GM21723 (cell line): Measurements from ENCODE around the gene TRPV4.

ENCODE experiments used
- ATAC-seq: cut with Tn5 transposase; IDR thresholded peaks from one replicate; pipeline ENCODE4 v1.9.1; 2021; ENCODE audit warnings: mild to moderate bottlenecking, moderate library complexity; ENCODE audit not compliant: unreplicated experiment

Gene TRPV4

DNA sequence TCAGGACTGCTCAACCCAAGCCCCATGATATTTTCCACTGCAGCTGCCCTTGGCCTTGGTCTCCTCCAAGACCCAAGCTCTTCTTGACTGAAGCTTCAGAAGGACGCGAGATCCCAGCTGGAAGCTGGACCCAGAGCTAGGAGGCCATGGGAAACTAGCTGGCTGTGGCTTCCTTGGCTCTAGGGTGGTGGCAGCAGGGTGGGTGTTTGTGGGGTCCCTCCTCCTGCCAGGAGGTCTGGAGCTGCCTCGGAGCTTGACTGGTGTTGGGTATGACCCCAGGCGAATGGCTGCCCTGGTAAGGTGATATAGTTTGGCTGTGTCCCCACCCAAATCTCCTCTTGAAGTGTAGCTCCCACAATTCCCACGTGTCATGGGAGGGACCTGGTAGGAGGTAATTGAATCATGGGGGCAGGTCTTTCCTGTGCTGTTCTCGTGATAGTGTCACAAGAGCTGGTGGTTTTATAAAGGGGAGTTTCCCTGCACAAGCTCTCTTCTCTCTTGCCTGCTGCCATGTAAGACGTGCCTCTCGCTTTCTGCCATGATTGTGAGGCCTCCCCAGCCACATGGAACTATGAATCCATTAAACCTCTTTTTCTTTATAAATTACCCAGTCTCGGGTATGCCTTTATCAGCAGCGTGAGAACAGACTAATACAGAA lies 51.4 kb downstream of the TRPV4 start:
- ATAC-seq, result no peak

GRCh38 chr12:109779382-109779781 lies 53.8 kb downstream of the TRPV4 start:
- no peak for ATAC-seq

DNA sequence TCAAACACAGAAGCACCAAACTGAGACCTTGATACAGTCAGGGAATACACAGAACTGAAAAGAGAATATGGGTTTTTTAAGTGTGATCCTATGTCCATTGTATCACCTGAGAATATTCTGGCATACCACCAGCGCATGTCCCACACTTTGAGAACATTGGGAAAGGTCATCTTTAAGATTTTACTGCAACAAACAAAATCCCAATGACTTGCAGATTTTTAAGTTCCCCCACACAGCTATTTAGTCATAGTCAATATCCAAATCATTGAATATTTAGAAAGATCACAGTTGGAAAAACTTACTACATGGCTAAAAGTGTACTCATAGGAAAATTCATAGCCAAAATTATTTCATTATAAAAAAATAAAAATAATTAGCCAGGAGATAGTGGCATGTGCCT lies 54.5 kb downstream of the TRPV4 start:
- no peak for ATAC-seq

- no peak for ATAC-seq
These were observed 55.7 kb downstream of the TRPV4 start for GRCh38 chr12:109777544-109777943.

- no peak for ATAC-seq
These were observed 56.6 kb downstream of the TRPV4 start for GRCh38 chr12:109776624-109777023.

DNA sequence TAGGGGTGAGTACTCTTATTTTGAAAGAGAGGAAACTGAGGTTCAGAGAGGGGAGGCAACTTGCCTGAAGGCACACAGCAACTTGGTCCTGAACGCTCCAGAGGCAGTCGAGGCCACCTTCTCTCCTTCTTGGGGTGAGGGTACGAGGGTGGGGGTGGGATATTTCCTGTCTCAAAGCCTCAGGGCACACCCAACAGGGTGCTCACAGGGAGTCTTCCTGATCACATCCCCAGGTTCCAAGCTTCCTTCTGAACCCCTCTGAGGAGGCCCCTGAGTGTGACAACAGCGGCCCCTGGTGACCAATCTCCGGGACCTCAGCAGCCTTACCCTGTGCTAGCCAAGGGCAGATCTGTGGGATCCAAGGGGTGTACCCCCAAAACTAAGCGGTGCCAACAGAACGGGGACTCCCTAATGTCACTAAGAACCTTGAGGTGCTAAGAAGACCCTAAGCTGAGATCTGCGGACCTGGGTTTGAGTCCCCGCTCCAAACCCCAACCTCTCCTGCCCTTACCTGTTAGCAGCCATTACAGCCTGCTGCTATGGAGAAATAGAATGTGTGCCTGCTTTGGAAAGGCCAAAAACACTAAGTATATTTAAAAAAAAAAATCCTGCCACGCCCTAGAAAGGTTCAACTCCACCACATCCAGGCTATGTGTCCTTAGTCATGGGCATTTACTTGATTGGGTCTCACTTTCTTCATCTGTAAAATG lies 57.9 kb downstream of the TRPV4 start:
- no peak for ATAC-seq

DNA sequence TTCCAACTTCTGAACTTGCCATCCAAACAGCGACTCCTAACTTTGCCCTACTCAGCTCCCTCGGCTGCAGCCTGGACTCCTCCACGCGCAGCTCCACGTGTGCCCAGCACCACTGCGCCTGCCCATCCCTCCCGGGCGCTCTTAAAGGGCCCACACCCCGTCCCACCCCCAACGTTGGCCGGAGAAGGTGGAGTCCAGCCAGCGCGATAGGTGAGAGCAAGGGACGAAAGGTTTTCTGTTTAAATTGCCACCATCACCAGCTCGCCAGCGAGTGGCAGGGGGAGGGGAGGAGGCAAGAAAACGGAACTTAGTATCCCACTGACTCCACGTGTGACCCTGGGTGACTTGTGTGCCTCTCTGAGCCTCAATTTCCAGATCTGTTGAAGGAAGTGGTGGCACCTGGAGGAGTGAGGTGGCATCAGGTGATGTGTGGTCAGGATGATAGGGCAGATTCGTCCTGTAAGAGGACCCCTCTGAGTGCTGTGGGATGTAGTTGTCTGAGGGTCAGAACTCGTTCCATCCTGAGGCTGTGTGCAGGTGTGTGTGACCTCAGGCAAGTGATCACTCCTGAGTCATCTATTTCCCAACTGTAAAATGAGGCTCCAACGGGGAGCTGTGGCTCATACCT lies 59.7 kb downstream of the TRPV4 start:
- ATAC-seq, result no peak

DNA sequence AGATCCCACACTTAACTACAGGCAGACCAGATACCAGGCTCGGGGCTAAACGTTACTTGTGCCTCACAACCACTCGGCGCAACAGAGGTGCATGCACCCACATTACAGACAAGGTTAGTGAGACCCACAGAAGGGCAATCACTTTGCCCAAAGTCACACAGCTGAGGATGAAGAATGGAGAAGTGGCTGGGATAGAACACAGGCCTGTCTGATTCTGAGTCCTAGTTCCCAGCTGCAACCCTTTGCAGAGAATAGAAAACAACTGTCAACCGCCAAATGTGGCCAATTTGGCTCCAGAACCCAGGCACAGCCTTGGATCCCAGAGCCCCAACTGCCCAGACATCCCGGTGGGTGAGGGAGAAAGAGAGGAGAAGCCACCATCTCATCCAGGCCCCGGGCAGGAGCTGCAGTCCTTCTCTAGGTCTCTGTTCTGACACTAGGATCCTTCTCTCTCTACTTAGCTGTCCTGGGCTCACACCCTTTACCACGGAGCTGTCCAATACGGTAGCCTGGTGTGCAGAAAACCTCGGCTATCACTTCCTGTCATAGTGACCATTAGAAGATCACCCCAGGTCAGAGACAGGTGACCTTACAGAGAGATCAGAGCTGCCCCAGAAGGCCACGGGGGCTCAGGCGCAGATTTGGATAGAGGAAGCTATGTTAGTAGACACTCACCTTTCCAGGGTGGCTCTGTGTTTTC lies 60.4 kb downstream of the TRPV4 start:
- no peak for ATAC-seq

DNA sequence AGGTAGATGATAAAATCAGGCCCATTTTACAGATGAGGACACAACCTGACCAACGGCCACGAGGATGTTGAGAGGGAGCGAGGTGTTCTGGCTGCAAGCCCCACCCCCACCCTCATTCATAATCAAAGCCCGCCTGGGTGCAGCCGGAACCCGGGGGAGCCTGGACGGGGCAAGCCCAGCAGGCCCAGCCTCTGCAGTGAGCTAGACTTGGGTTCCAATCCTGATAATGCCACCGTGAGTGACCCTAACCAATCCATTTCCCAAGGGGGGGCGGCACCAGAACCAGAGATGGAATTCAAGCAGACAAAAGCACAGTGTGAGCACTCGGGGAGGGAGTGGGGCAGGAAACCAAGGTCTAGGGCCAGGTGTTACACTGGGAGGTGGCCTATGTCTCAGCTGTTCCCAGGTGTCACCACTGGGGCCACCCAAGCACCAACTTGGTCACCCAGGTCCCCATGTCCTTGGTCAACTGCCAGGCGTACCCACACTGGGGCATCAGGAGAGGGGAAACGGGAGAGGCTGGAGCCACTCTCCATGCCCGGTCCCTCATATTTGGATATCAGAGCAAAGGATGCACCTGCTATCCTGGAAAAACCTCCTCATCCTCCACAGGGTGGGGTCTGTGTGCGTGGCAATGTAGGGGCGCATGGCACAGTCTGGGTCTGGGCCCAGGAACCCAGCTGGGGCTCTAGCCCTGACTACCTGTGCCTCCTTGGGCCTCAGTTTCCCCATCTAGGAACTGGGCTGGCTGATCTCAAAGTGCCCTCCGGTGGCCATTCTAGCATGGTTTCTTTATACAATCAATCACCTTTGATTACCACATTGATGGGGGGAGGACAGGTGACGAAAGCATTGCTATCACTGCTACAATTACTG lies 61.2 kb downstream of the TRPV4 start:
- no peak for ATAC-seq

DNA sequence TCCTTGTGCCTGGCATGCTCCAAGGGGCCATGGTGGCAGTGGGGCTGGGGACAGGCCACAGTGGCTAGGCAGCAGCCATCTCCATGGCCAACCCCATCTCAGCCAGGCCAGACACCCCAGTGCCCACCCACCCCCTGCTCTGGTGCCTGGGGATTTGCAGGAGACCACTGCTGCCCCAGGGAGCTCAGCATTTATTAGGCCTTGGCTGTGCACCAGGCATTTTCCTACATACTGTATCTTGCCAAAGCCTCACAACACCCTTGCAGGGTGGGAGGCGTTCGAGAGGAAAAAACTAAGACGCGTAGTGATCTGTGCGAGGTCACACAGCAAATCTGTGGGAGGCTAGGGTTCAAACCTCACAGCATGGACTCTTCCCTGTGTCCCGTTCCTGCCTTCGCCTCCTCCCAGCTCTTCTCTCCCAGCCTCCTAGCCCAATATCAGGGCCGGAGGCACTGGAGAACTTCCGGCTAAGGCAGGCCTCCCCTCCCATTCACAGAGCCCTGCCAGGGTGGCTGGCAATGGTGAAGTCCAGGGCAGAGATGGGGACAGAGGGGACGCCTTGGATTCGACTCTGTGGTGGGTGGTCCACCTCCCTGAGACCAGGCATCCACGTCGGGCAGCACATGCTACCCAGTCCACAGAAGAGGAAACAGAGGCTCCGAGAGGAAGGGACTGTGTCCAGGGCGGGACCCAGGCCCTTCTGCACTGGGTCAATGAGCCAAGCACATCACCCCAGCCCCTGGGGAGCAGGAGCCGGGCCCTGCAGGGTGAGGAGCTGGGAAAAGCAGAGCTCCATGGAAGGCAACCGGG lies 62.1 kb downstream of the TRPV4 start:
- no peak for ATAC-seq

DNA sequence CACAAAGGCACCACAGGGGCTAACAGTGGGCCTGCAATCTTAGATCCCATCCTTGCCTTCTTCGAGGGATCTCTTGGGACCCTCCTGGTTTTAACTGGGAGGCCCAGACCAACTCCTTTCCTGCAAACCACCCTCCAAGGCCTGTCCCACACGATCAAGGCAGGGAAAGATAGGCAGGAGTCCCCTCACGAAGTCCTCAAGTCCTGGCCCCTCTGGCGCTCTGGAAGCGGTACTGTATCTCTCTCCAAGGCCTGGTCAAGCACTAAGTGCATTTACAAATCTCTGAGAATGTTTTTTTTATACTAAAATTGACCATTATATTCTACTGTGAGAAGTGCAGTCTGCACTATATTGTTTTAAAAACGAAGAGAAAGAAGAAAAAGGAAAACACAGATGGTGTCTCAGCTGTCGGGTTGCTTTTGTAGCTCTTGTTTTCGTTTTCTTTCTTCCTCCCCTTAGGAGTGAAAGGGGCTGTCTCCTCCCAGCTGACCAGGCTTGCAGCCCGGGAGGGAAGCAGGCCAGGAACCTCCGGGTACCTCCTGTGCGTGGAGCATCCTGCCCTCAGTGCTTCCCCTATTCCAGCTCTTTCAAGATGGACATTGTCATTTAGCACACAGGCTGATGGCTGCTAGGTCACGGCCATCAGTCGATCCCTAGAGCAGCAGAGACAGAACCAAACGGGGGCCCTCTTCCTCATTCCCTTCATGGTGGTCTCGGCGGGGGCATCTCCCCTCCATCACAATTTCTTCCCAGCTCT lies 62.9 kb downstream of the TRPV4 start:
- ATAC-seq, result no peak

DNA sequence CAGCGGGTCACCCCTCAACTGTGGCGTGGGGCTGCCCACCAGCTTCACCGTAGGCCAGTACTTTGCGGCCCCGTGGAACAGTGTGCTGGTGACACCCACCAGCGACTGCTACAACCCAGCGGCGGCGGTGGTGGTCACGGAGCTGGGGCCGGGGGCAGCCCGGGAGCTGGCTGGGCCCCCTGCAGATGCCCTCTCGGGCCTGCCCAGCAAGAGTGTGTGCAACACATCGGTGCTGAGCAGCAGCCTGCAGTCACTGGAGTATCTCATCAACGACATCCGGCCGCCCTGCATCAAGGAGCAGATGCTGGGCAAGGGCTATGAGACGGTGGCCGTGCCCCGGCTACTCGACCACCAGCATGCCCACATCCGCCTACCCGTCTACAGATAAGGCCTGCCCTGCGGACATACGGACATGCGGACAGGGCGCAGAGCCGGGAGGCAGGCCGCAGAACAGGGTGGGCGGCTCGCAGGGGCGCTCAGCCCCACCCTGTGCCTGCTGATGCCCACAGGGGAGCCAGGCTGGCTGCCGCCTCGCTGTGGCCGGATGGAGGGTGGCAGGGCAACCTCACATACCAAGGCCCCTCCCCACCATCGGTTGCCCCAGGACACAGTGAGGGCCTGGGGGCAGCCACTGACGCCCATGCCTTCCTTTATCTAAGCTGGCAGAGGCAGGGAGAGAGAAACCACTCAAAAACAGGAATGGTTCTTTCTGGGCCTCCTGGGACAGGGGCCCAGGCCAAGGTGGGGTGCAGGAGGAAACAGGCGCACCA lies 64.1 kb downstream of the TRPV4 start:
- no peak for ATAC-seq

DNA sequence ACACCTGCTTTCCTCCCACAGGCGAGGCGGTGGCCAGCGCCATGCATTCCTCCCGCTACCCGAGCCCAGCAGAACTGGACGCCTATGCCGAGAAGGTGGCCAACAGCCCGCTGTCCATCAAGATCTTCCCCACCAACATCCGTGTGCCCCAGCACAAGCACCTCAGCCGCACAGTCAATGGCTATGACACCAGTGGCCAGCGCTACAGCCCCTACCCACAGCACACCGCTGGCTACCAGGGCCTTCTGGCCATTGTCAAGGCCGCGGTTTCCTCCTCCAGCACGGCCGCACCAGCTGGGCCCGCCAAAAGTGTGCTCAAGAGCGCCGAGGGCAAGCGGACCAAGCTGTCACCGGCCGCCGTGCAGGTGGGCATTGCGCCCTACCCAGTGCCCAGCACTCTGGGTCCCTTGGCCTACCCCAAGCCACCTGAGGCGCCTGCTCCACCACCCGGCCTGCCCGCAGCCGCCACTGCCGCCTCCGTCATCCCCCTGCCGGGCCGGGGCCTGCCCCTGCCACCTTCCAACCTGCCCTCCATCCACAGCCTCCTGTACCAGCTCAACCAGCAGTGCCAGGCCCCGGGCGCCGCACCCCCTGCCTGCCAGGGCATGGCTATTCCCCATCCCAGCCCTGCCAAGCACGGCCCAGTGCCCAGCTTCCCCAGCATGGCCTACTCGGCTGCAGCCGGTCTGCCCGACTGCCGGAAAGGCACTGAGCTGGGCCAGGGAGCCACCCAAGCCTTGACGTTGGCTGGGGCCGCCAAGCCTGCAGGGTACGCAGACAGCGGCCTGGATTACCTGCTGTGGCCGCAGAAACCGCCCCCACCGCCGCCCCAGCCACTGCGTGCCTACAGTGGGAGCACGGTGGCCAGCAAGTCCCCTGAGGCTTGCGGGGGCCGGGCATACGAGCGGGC lies 65.0 kb downstream of the TRPV4 start:
- no peak for ATAC-seq

- no peak for ATAC-seq
These were observed 65.7 kb downstream of the TRPV4 start for GRCh38 chr12:109767456-109767855.

DNA sequence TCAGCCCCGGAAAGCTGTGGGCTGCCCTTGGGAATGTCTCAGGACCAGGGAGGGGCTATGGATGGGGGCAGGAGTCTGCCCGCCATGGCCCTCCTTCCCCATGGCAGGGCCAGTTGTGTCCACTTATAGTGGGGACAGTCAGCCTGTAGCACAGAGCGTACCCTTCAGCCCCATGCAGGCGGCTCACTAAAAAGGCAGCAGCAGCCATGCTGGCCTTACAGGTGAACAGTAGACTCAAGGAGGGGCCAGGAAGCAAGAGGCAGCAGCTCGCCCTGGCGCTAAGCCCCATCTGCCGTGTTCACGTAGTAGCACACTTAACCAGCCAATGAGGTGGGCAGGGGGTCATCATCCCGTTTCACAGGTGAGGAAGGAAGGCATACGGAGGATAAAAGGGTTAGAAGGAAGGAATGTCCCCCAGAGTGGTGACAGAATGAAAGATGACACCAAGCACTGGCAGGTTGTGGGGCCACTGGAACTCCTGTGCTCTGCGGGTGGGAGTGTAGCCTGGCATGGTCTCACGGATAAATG lies 66.9 kb downstream of the TRPV4 start:
- ATAC-seq, result no peak

DNA sequence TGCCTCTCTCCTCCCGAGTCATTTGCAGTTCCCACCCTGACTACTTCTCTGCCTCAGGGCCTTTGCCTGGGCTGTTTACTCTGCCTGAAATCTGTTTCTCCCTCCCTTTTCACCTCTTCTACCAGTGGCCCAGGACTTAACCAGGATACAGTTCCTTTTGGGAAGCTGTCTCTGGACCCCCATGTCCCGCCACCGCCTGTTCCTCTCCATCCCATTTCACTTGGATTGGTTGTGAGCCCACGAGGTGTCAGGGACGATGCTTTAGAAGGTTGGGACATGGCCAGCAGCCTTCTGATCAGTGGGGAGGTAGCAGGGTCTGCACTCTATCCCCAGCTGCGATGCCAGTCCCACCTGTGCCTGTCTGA lies 67.8 kb downstream of the TRPV4 start:
- no peak for ATAC-seq

GRCh38 chr12:109764776-109765445 lies 68.3 kb downstream of the TRPV4 start:
- no peak for ATAC-seq
